GM12872 (cell line): ENCODE results near the gene KLHL40.

ENCODE experiments used
- TF ChIP-seq, protein P1 (sequence below): IDR thresholded peaks from 3 replicates; pipeline ENCODE4 v1.5.1; 2011; ENCODE audit warnings: low read depth, mild to moderate bottlenecking, low read length, moderate library complexity; ENCODE audit not compliant: insufficient read depth

The KLHL40 gene

GRCh38 chr3:42689421-42690014 lies 4.2 kb downstream of the KLHL40 start:
- TF ChIP-seq, protein P1, sequence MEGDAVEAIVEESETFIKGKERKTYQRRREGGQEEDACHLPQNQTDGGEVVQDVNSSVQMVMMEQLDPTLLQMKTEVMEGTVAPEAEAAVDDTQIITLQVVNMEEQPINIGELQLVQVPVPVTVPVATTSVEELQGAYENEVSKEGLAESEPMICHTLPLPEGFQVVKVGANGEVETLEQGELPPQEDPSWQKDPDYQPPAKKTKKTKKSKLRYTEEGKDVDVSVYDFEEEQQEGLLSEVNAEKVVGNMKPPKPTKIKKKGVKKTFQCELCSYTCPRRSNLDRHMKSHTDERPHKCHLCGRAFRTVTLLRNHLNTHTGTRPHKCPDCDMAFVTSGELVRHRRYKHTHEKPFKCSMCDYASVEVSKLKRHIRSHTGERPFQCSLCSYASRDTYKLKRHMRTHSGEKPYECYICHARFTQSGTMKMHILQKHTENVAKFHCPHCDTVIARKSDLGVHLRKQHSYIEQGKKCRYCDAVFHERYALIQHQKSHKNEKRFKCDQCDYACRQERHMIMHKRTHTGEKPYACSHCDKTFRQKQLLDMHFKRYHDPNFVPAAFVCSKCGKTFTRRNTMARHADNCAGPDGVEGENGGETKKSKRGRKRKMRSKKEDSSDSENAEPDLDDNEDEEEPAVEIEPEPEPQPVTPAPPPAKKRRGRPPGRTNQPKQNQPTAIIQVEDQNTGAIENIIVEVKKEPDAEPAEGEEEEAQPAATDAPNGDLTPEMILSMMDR: no peak

GRCh38 chr3:42690191-42690590 lies 4.9 kb downstream of the KLHL40 start:
- TF ChIP-seq, protein P1: no peak

DNA sequence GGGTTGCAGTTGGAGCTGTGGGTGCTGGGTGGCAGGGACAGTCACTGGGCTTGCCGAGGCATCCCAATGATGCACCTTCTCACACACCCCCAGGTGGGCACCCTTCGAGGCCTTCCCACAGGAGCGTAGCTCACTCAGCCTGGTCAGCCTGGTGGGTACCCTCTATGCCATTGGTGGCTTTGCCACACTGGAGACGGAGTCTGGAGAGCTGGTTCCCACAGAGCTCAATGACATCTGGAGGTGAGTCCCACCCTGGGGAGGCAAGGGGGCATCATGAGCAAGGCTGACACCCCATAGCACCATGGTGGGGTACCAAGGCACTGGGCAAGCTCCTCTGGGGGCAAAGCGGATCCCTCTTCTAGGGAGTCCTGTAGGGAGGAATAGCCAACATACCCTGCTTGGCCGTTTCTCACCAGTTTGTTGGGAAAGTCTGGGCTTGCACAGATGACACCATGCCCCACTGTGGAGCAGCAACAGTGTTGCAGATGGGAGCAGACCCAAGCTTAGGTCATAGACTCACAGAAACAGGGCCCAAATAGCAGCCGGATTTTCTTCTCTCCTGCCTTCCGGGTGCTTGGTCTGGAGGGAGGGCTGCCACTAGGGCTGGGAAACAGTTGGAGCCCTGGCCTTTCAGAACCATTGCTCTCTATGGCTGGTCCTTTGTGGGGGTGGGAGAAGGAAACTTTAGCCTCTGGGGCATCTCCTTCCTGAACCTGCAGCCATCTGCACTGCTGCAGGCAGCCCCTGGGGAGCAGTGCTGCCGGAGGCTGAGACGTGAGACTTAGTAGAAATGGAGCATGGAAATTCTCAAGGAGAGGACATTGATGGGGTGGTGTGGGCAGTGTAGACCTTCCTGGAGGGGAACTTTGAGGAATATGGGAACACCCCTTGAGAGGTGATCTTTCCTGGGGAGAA lies 5.7 kb downstream of the KLHL40 start:
- TF ChIP-seq, protein P1: no peak

- TF ChIP-seq, protein P1: no peak
Measured at GRCh38 chr3:42691816-42692666, 6.7 kb downstream of the KLHL40 start.

GRCh38 chr3:42692667-42693529 lies 7.6 kb downstream of the KLHL40 start:
- TF ChIP-seq, protein P1: no peak

DNA sequence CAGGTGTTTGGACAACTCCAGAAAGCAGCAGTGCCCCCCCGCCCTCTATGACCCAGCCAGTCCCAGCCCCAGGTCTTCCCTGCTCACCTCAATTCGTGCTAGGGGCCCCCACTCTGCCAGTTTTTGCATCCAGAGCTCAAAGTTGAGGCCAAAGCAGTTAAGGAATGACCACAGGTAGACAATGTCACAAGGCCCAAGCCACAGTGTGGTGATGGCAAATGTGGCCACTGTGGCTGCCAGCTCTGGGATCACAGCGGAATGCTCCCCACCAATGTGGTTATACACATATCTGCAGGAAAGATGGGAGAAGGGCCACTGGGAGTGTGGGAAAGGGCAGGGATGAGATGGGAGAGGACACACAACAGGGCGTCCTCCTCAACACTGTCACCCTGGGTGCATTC lies 8.2 kb downstream of the KLHL40 start:
- TF ChIP-seq, protein P1: no peak
